ENCODE measurements around the gene CHDH.

CHDH gene

DNA sequence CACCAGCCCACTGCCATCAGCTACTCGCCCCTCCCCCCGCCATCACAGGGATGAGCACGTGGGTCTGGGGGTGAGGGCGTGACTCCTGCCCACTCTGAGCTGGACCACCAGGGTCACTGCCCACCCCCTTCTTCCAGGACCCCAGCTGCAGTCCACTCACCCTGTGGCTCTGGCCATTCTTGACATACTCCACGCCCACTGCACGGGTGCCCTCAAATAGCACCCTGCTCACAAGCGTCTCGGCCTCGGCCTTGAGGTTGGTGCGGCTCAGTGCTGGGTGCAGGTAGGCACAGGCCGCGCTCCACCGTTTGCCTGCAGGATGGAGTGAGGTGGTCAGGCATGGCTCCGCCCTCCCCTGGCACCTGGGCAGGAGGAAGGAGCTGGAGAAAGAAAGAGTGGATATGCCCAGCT lies 23.9 kb downstream of the CHDH start:
- no peak overlapping the region for H3K4me3 Mint-ChIP-seq
- H3K27me3 Mint-ChIP-seq: no peaks in the 10 kb centered on the region
- no peaks in the 10 kb centered on the region for H3K9me3 Mint-ChIP-seq (ENCODE audit: low read depth)
- no peak overlapping the region for H3K27ac Mint-ChIP-seq
- H3K4me1 Mint-ChIP-seq (ENCODE audit: low read depth): no peaks in the 10 kb centered on the region
- H3K36me3 Mint-ChIP-seq: no peaks in the 10 kb centered on the region

DNA sequence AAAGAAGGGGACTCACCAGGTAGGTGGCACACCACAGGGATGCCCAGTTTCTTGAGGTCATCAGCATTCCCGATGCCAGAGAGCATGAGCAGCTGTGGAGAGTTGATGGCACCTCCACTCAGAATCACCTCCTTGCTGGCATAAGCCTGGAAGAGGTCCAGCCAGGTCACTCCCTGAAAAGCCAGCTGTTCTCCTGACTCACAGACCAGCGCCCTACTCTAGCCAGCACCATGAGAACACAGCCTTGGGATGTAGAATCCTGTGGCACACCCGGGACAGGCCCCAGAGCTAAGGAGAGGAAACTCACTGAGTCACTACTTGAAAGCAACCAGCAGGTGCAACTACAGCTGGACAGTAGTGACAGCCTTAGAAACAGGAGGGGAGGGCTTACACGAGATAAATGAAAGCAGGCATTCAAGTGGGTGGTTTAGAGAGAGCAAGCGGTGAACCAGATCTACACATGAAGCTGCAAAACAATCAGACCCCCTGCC lies 24.5 kb downstream of the CHDH start:
- no peaks in the 10 kb centered on the region for H3K4me1 Mint-ChIP-seq (ENCODE audit: low read depth)
- no peaks in the 10 kb centered on the region for H3K9me3 Mint-ChIP-seq (ENCODE audit: low read depth)
- no peaks in the 10 kb centered on the region for H3K27me3 Mint-ChIP-seq
- H3K27ac Mint-ChIP-seq: no peak overlapping the region
- H3K36me3 Mint-ChIP-seq: no peaks in the 10 kb centered on the region
- no peak overlapping the region for H3K4me3 Mint-ChIP-seq

DNA sequence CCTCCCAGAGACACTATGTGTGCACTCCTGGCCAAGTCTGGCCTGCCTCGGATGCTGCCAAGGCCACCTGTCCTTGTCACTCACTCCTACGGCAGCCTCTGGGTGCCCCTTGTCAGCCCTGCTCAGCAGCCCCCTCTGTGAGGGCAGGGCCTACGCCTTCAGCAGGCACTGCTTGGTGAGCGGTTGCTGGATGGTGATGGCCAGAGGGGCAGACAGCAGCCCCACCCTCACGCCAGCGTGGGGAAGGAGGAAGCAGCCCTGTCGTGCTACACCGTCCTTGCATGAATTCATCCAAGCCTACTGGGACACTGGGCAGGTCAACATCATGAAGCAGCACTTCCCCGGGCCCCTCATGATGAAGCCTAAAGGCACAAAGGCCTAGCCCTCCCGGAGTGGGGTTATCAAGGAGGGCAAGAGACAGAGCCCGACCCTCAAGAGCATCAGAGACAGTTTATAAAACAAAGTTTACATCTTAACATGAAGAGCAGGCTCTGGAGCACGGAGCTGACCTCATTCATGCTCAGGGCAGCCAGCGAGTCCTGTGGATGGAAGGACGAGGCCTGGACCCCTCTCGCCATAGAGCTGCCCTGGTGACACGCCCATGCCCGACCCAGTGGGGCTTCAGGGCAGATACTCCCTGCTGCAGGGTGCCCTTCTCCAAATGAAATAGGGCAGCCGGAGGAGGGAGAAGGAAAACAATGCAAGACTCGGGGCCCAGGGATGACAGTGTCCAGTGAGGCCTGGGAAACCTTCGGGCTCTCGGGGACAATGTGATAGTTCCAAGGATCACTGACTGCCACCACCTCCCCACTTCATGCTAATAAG lies 25.3 kb downstream of the CHDH start:
- H3K4me1 Mint-ChIP-seq (ENCODE audit: low read depth): no peaks in the 10 kb centered on the region
- no peaks in the 10 kb centered on the region for H3K36me3 Mint-ChIP-seq
- no peak overlapping the region for H3K27ac Mint-ChIP-seq
- no peaks in the 10 kb centered on the region for H3K9me3 Mint-ChIP-seq (ENCODE audit: low read depth)
- no peaks in the 10 kb centered on the region for H3K27me3 Mint-ChIP-seq
- H3K4me3 Mint-ChIP-seq: no peak overlapping the region

DNA sequence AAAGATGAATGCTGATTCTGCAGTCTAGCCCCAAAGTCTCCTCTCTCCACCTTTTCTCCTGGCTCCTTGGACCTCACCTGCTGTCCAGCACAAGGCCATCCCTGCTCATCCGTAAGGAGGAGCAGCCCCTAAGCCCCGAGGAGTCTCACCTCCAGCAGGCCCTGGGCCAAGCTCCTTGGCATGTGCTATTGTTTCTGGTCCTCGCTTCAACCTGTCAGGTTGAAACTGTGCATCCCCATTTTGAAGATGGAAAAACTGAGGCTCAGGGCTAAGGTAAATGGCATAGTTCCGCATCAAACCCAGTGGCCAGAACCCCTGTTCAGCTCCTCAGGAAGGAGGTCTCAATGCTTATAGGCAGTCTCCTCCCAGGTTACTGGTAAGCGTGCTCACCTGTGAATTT lies 26.1 kb downstream of the CHDH start:
- Mint-ChIP-seq H3K4me1 (ENCODE audit: low read depth) (no peaks in the 10 kb centered on the region), H3K36me3 (no peaks in the 10 kb centered on the region), H3K27me3 (no peaks in the 10 kb centered on the region), H3K9me3 (ENCODE audit: low read depth) (no peaks in the 10 kb centered on the region), H3K27ac (no peak overlapping the region), H3K4me3 (no peak overlapping the region)

DNA sequence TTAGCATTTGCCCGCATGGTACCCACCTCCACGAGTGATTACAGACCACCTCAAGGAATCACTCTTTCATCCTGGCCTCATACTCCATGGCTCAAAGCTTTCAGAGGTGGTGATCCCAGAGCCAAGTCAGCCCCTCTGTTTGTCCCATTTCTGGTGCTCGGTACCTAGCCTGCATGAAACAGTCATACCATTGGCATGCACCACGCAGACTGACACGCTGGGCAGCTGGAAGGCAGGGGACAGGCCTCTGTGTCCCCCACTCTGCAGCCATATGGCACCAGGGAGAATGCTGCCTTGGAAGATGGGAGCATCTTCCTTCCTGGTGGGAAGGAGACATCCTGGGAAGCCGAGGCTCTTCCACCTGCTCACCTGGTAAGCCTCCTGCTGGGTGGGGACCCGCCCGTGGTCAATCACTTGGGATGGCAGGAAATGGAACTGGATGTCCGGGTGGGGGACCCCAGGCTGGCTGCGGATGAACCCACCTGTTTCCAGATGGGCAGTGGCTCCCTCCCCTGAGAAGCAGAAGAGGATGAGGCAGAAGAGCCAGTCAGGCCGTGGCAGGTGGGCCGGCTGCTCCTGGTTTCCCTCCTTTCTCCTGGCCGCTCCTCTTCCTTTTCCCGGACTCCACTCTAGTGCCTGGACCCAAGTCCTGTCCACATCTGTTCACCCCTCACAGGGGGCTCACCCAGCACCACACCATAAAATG lies 26.9 kb downstream of the CHDH start:
- Mint-ChIP-seq H3K27me3 (no peaks in the 10 kb centered on the region), H3K36me3 (no peaks in the 10 kb centered on the region), H3K4me1 (ENCODE audit: low read depth) (no peaks in the 10 kb centered on the region), H3K9me3 (ENCODE audit: low read depth) (no peaks in the 10 kb centered on the region), H3K4me3 (no peak overlapping the region), H3K27ac (no peak overlapping the region)

DNA sequence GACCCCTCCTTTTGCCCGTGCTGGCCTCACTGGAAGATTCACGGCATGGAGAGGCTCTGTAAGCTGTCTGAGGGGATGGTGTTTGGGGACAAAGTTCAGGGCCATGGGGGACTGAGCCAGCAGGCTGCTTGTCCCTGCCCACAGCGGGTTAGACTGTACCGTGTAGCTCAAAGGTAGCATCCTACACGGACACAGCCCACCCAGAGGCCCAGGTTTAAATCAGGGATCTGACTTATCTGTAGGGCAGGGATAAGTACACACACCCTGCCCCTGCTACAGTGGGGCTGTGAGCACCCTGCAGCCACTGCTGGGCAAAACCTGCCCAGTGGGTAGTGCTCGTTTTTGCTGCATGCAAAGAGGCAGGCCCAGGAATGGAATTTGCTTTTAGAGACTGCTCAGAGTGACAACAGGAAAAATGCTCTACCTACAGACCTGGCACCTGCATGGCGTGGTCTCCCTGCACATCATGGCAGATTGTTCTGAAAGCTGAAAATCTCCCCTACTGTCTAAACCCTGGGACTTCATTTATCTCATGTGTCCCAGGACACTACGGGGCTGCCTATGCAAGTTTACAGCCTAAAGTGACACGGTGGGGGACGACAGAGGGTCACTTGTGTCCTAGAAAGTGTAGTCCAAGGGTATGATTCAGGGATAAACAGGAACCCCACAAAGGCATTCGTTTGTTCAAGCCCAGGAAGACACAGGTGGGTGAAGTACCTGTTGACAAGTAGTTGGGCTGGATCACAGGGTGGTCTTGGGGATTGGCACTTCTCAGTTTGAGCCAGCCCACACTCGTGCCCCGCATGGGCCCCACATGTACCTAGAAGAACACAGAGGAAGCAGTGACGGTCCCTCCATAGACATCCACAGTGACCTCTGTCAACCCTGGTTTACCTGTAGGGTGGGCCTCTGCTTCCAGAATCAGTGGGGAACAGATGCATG lies 27.7 kb downstream of the CHDH start:
- no peaks in the 10 kb centered on the region for H3K36me3 Mint-ChIP-seq
- no peaks in the 10 kb centered on the region for H3K4me1 Mint-ChIP-seq (ENCODE audit: low read depth)
- no peak overlapping the region for H3K27ac Mint-ChIP-seq
- H3K9me3 Mint-ChIP-seq (ENCODE audit: low read depth): no peaks in the 10 kb centered on the region
- no peaks in the 10 kb centered on the region for H3K27me3 Mint-ChIP-seq
- H3K4me3 Mint-ChIP-seq: no peak overlapping the region

DNA sequence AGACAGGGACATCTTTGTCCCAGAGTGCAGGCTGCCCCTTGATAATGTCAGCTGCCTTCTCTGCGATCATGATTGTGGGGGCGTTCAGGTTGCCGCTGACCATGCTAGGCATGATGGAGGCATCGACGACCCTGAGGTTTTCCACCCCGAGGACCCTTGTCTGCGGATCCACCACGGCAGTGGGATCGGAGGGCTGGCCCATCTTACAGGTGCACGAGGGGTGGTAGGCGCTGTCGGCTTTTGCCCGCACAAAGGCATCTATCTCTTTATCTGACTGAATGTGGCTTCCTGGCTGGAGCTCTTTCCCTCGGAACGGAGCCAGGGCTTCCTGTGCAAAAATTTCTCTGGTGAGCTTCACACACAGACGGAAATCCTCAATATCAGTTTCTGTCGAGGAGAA lies 28.4 kb downstream of the CHDH start:
- Mint-ChIP-seq H3K27me3 (no peaks in the 10 kb centered on the region), H3K36me3 (no peaks in the 10 kb centered on the region), H3K9me3 (ENCODE audit: low read depth) (no peaks in the 10 kb centered on the region), H3K27ac (no peak overlapping the region), H3K4me1 (ENCODE audit: low read depth) (no peaks in the 10 kb centered on the region), H3K4me3 (no peak overlapping the region)

DNA sequence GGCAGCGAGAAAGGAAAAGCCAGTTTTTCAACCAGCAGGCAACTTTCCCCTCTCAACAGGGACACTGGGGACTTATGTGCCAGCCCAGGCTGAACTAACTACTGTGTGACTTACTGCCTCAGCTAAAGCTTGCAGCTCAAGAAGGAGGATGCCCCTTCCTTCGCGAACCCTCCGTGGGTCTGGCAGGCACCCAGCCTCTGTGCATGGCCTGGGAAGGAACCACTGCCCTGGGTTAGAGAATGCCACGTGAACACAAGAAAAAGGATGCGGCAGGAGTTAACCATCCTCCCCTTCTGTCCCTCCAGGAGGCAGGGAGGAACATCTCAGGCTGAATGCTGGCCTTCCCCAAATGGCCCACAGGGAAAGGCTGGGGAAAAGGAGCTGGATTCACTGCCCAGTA lies 29.0 kb downstream of the CHDH start:
- no peaks in the 10 kb centered on the region for H3K9me3 Mint-ChIP-seq (ENCODE audit: low read depth)

DNA sequence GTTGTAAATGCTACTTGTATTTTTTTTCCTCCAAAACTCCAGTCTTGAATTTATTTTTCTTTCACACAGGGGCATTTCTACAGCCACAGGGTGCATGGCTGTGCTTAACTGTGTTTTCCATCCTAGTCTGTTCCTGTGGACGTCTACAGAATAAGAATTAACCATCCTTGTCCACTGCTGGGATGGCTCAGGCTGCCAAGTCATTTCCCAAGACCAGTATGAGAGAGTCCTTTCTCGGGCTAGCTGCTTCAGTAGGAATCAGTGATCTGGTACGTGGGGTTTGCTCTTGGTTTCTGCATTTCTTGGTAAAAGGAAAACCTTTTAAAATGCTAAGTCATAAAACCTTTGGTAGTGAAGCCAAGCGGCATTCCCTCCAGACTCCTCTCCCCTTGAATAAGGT lies 29.8 kb downstream of the CHDH start:
- Mint-ChIP-seq H3K27ac (no peak overlapping the region), H3K36me3 (no peaks in the 10 kb centered on the region), H3K9me3 (ENCODE audit: low read depth) (no peaks in the 10 kb centered on the region), H3K4me1 (ENCODE audit: low read depth) (no peaks in the 10 kb centered on the region), H3K4me3 (no peak overlapping the region), H3K27me3 (no peaks in the 10 kb centered on the region)

More for the DNA sequence above, 29.0 kb downstream of the CHDH start:
- H3K27me3 Mint-ChIP-seq: no peaks in the 10 kb centered on the region
- H3K36me3 Mint-ChIP-seq: no peaks in the 10 kb centered on the region
- H3K4me1 Mint-ChIP-seq (ENCODE audit: low read depth): no peaks in the 10 kb centered on the region
- no peak overlapping the region for H3K4me3 Mint-ChIP-seq
- H3K27ac Mint-ChIP-seq: no peak overlapping the region

DNA sequence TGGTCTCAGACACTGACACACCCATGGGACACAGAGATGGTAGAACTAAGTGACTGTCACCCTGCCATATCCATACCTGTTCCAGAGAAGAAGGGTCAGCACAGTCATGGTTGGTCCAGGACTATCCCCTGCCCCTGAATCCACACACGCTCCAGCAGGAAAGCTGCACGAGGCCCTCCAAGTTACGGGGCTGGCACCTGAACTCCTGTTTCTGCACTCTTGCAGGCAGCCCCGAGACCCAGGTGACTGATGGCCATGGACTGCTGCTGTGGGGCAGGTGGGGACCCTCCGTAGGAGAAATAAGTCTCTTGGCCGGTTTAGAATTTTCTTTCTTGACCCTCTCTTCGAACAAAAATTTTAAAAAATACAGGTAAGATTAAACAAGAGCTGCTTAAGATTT lies 30.6 kb downstream of the CHDH start:
- no peak overlapping the region for H3K27ac Mint-ChIP-seq
- no peaks in the 10 kb centered on the region for H3K27me3 Mint-ChIP-seq
- no peak overlapping the region for H3K4me3 Mint-ChIP-seq
- H3K9me3 Mint-ChIP-seq (ENCODE audit: low read depth): no peaks in the 10 kb centered on the region
- H3K4me1 Mint-ChIP-seq (ENCODE audit: low read depth): no peaks in the 10 kb centered on the region
- no peaks in the 10 kb centered on the region for H3K36me3 Mint-ChIP-seq

DNA sequence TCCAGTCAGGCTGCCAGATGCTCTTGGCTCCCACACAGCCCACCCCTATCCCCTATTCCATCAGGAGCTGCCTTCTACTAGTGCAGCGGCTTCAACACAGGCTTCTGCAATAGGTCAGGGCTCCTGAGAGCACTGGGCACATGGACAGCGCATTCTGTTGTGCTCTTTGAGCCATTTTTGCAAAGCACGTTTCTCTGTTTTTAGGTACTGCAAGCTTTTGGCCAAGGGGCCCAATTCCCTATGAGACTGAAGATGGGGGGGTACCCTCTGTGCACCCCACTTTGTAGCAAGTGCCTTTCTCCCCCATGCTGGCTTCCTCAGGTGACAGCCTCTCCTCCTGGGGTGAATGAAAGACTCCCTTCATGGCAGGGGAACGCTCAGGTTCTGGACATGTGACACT lies 31.2 kb downstream of the CHDH start:
- Mint-ChIP-seq H3K9me3 (ENCODE audit: low read depth) (no peaks in the 10 kb centered on the region), H3K36me3 (no peaks in the 10 kb centered on the region), H3K4me1 (ENCODE audit: low read depth) (no peaks in the 10 kb centered on the region), H3K4me3 (no peak overlapping the region), H3K27me3 (no peaks in the 10 kb centered on the region), H3K27ac (no peak overlapping the region)

DNA sequence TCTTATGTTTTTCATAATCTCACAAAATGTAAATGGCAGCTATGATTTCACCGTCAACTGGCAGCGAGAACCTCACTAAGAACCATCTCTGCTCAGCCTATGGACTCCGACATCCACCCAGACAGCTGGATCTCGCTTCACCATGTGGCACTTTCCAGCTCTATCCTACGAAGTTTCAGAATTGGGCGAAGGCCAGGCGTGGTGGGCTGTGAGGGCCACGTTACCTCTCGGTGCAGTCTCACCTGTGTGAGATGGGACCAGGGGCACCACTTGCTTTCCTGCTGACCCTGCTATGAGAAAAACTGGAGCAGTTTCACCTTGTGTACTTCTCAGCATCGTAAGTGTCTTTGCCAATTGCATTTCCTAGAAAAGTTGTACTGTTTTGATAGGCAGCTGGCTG lies 32.3 kb downstream of the CHDH start:
- Mint-ChIP-seq H3K4me3 (no peak overlapping the region), H3K36me3 (no peaks in the 10 kb centered on the region), H3K27ac (no peak overlapping the region), H3K27me3 (no peaks in the 10 kb centered on the region), H3K9me3 (ENCODE audit: low read depth) (no peaks in the 10 kb centered on the region), H3K4me1 (ENCODE audit: low read depth) (no peaks in the 10 kb centered on the region)

DNA sequence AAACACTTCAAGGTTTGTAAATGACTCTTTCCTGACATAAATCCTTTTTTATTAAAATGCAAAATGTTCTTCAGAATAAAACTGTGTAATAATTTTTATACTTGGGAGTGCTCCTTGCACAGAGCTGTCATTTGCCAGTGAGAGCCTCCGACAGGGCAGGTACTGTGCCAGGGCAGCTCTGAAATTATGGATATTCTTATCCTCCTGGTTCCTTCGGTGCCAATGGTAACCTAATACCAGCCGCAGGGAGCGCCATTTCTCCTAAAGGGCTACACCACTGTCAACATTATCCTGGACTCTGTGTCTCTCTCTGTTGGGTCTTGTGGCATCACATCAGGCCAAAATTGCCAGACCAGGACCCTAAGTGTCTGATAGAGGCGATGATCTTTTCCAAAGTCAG lies 33.0 kb downstream of the CHDH start:
- Mint-ChIP-seq H3K27ac (no peak overlapping the region), H3K27me3 (no peaks in the 10 kb centered on the region), H3K4me1 (ENCODE audit: low read depth) (no peaks in the 10 kb centered on the region), H3K9me3 (ENCODE audit: low read depth) (no peaks in the 10 kb centered on the region), H3K4me3 (no peak overlapping the region), H3K36me3 (no peaks in the 10 kb centered on the region)

DNA sequence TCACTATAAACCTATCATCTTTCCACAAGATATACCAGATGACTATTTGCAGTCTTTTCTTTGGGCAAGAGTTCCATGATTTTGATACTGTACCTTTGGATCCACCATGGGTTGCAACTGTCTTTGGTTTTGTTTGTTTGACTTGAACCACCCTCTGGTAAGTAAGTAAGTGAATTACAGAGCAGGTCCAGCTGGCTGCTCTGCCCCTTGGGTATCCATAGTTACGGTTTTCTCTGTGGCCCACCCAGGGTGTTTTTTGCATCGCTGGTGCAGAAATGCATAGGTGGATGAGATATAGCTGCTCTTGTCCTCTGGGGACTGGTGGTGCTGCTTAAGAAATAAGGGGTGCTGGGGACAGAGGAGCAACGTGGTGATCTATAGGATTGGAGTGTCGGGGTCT lies 33.8 kb downstream of the CHDH start:
- Mint-ChIP-seq H3K4me1 (ENCODE audit: low read depth) (no peaks in the 10 kb centered on the region), H3K27ac (no peak overlapping the region), H3K27me3 (no peaks in the 10 kb centered on the region), H3K36me3 (no peaks in the 10 kb centered on the region), H3K9me3 (ENCODE audit: low read depth) (no peaks in the 10 kb centered on the region), H3K4me3 (no peak overlapping the region)

All from activated naive CD8-positive, alpha-beta T cell (primary cell).